Smooth muscle cell (in vitro differentiated cells): ENCODE measurements around the gene ABCA7. TPM values are rescaled to one million over a fixed set of nuclear protein-coding genes. Genes with fewer than 3 reads are reported as not detected.
A peak's percentile ranks its signal among the peaks of the same experiment; 100 is the strongest.

Source experiments
- DNase-seq: peaks from one replicate; lab custom pipeline; 2025; ENCODE audit not compliant: unreplicated experiment; lab: John Stamatoyannopoulos, UW
- H2AFZ ChIP-seq: fragments of 200-600 bp; sonication (generic); 2 replicates; pipeline ENCODE4 v1.6.0; 2016; ENCODE audit warnings: antibody characterized with exemption, low read depth, mild to moderate bottlenecking
- H3F3A ChIP-seq: fragments of 200-600 bp; sonication (generic); 2 replicates; pipeline ENCODE4 v1.6.0; 2017; ENCODE audit warnings: antibody characterized with exemption, low read depth
- H3K27ac ChIP-seq: fragments of 200-600 bp; sonication (generic); 2 replicates; pipeline ENCODE4 v1.5.1; 2016; ENCODE audit warnings: low read depth, mild to moderate bottlenecking
- H3K27me3 ChIP-seq: fragments of 200-600 bp; sonication (generic); 2 replicates; pipeline ENCODE4 v1.6.1; 2016; ENCODE audit warnings: low read depth, mild to moderate bottlenecking
- H3K36me3 ChIP-seq: fragments of 200-600 bp; sonication (generic); 2 replicates; pipeline ENCODE4 v1.5.1; 2016; ENCODE audit warnings: low read depth
- H3K4me1 ChIP-seq: fragments of 200-600 bp; sonication (generic); 2 replicates; pipeline ENCODE4 v1.5.1; 2016; ENCODE audit warnings: low read depth
- H3K4me2 ChIP-seq: fragments of 200-600 bp; sonication (generic); 2 replicates; pipeline ENCODE4 v1.6.0; 2016; ENCODE audit warnings: mild to moderate bottlenecking
- H3K4me3 ChIP-seq: fragments of 200-600 bp; sonication (generic); 2 replicates; pipeline ENCODE4 v1.5.1; 2016; ENCODE audit warnings: mild to moderate bottlenecking
- H3K79me2 ChIP-seq: fragments of 200-600 bp; sonication (generic); 2 replicates; pipeline ENCODE4 v1.6.0; 2016; ENCODE audit warnings: low read depth, mild to moderate bottlenecking
- H3K9ac ChIP-seq: fragments of 200-600 bp; sonication (generic); 2 replicates; pipeline ENCODE4 v1.6.0; 2016; ENCODE audit warnings: low read depth
- H3K9me3 ChIP-seq: fragments of 200-600 bp; sonication (generic); replicated peaks from 2 replicates; pipeline ENCODE4 v1.5.1; 2016; ENCODE audit warnings: low read depth
- H4K20me1 ChIP-seq: fragments of 200-600 bp; sonication (generic); 2 replicates; pipeline ENCODE4 v1.6.0; 2016; ENCODE audit warnings: low read depth
- CTCF ChIP-seq: fragments of 200-600 bp; sonication (generic); IDR thresholded peaks from 2 replicates; pipeline ENCODE4 v1.5.1; 2017; ENCODE audit warnings: borderline replicate concordance, mild to moderate bottlenecking, antibody characterized with exemption; ENCODE audit not compliant: insufficient read depth, poor library complexity, severe bottlenecking
- WGBS: methylation state at CpG from one replicate; pipeline ENCODE4 v1.1.7; 2016; ENCODE audit warnings: low lambda C conversion rate; 5-methylcytosine and 5-hydroxymethylcytosine counted together
- polyA plus RNA-seq: library from polyadenylated mRNA; unstranded; fragments of >200 nt; fragmentation: Nextera tagmentation; extraction: Ambion mirVana; gene quantifications from 2 replicates; pipeline ENCODE4 v1.2.1, GENCODE V29; 2016
- total RNA-seq: library from RNA; depleted of rRNA; stranded (reverse); fragments of >200 nt; gene quantifications from 2 replicates; pipeline ENCODE4 v1.2.3, GENCODE V29; 2014

ABCA7 gene
- total and polyA plus RNA-seq, 2 experiments from 2014 or later, result 4.1 to 11.8 TPM

- no peaks in the 10 kb centered on the region for H3K36me3 ChIP-seq
- no peaks in the 10 kb centered on the region for H3K79me2 ChIP-seq
- peaks cover 32% of the 10 kb centered on the region for H4K20me1 ChIP-seq
- H3K9ac ChIP-seq, result peak overlapping the region; percentile 98
- WGBS, result under 1% methylated on average over 22 of the region's 93 CpGs
- no peaks in the 10 kb centered on the region for H3K9me3 ChIP-seq
- peak overlapping the region; percentile 97 for H3K4me3 ChIP-seq
- H3K4me2 ChIP-seq, result peak overlapping the region; percentile 99
- peak overlapping the region; percentile 90 for H3K27ac ChIP-seq
- H3K4me1 ChIP-seq, result peaks cover 14% of the 10 kb centered on the region
- H3K27me3 ChIP-seq, result no peaks in the 10 kb centered on the region
- H3F3A ChIP-seq, result peaks cover 24% of the 10 kb centered on the region
- no peak for TF ChIP-seq CTCF
- DNase-seq, result peak; percentile 79
- H2AFZ ChIP-seq, result no peak overlapping the region
Measured at GRCh38 chr19:1104311-1105007, 64.6 kb downstream of the ABCA7 start.

GRCh38 chr19:1105008-1105872 is 65.3 kb downstream of the ABCA7 start:
- H4K20me1 ChIP-seq, result peaks cover 32% of the 10 kb centered on the region
- no peaks in the 10 kb centered on the region for H3K27me3 ChIP-seq
- H3K4me1 ChIP-seq, result peaks cover 14% of the 10 kb centered on the region

GRCh38 chr19:1105873-1106840 is 66.2 kb downstream of the ABCA7 start:
- Histone ChIP-seq H3K9ac (no peak overlapping the region), H3K4me2 (no peak overlapping the region)

More at GRCh38 chr19:1105008-1105872, 65.3 kb downstream of the ABCA7 start:
- no peak for TF ChIP-seq CTCF
- H3K27ac ChIP-seq, result peak overlapping the region; percentile 90
- H3K79me2 ChIP-seq, result no peaks in the 10 kb centered on the region
- H3F3A ChIP-seq, result peaks cover 24% of the 10 kb centered on the region
- peak overlapping the region; percentile 97 for H3K4me3 ChIP-seq
- H3K9me3 ChIP-seq, result no peaks in the 10 kb centered on the region
- 33% methylated on average over 60 of the region's 69 CpGs for WGBS
- H2AFZ ChIP-seq, result no peak overlapping the region
- H3K9ac ChIP-seq, result peak overlapping the region; percentile 98
- DNase-seq, result no peak
- H3K36me3 ChIP-seq, result no peaks in the 10 kb centered on the region
- peak overlapping the region; percentile 99 for H3K4me2 ChIP-seq

More at GRCh38 chr19:1105873-1106840, 66.2 kb downstream of the ABCA7 start:
- H3K4me3 ChIP-seq, result no peak overlapping the region
- H3K9me3 ChIP-seq, result no peaks in the 10 kb centered on the region
- peaks cover 14% of the 10 kb centered on the region for H3K4me1 ChIP-seq
- H2AFZ ChIP-seq, result no peak overlapping the region
- DNase-seq, result no peak
- WGBS, result 94% methylated on average over 29 of the region's 32 CpGs
- peak overlapping the region; percentile 90 for H3K27ac ChIP-seq
- no peaks in the 10 kb centered on the region for H3K27me3 ChIP-seq
- no peak for TF ChIP-seq CTCF
- H4K20me1 ChIP-seq, result peaks cover 32% of the 10 kb centered on the region
- no peaks in the 10 kb centered on the region for H3K36me3 ChIP-seq
- peaks cover 28% of the 10 kb centered on the region for H3F3A ChIP-seq
- no peaks in the 10 kb centered on the region for H3K79me2 ChIP-seq
